Parathyroid adenoma (tissue), 2 donors: ENCODE data around the gene LYPD3.
A peak's percentile ranks its signal among the peaks of the same experiment; 100 is the strongest.
"Not testable (repeated sequence)": the region's sequence is repeated elsewhere in the genome, so short reads cannot be mapped to it uniquely, and the experiment has no call there.

Experiments
- H2AFZ ChIP-seq: fragments of 300-600 bp; sonication (generic); one replicate; pipeline ENCODE4 v1.7.0; 2017; ENCODE audit warnings: antibody characterized with exemption, mild to moderate bottlenecking
- H3K27ac ChIP-seq: fragments of 300-600 bp; sonication (generic); one replicate; pipeline ENCODE4 v1.7.0; 2017
- H3K27me3 ChIP-seq: fragments of 300-600 bp; sonication (generic); one replicate; pipeline ENCODE4 v1.7.0; 2017; ENCODE audit warnings: low read length; ENCODE audit not compliant: control insufficient read depth, insufficient read depth
- H3K36me3 ChIP-seq: fragments of 300-600 bp; sonication (generic); one replicate; pipeline ENCODE4 v1.7.0; 2017; ENCODE audit warnings: low read length; ENCODE audit not compliant: control insufficient read depth, insufficient read depth
- H3K4me1 ChIP-seq: fragments of 300-600 bp; sonication (generic); one replicate; pipeline ENCODE4 v1.7.0; 2017; ENCODE audit warnings: control low read depth
- H3K4me2 ChIP-seq: fragments of 300-600 bp; sonication (generic); one replicate; pipeline ENCODE4 v1.7.0; 2017; ENCODE audit warnings: low read length
- H3K4me3 ChIP-seq: fragments of 300-600 bp; sonication (generic); one replicate; pipeline ENCODE4 v1.7.0; 2017; ENCODE audit warnings: low read depth, low read length
- H3K79me2 ChIP-seq: fragments of 300-600 bp; sonication (generic); one replicate; pipeline ENCODE4 v1.7.0; 2017; ENCODE audit warnings: control low read depth
- H3K9ac ChIP-seq: fragments of 300-600 bp; sonication (generic); one replicate; pipeline ENCODE4 v1.7.0; 2017; ENCODE audit warnings: mild to moderate bottlenecking
- H3K9me3 ChIP-seq: fragments of 300-600 bp; sonication (generic); one replicate; pipeline ENCODE4 v1.7.0; 2017; ENCODE audit warnings: low read length; ENCODE audit not compliant: control insufficient read depth
- TF ChIP-seq, protein P1 (sequence below): fragments of 300-600 bp; sonication (generic); IDR thresholded peaks from one replicate; pipeline ENCODE4 v1.7.0; 2017; ENCODE audit warnings: antibody characterized with exemption, mild to moderate bottlenecking
- donor health status: primary hyperparathyroidism.

LYPD3 gene

GRCh38 chr19:43465468-43466120 lies at the start of gene LYPD3:
Gene LYPD3 (minus strand): TSS chr19:43465608. CDS start chr19:43465571, 37 bp downstream.
- H3K4me2 ChIP-seq, result peak within 1 kb of the TSS; percentile 93
- H2AFZ ChIP-seq, result peak within 1 kb of the TSS; percentile 93
- H3K9ac ChIP-seq, result no peak within 1 kb of the TSS
- no peaks in the 10 kb centered on the region for H3K36me3 ChIP-seq
- no peak within 1 kb of the TSS for H3K27ac ChIP-seq
- H3K4me1 ChIP-seq, result no peaks in the 10 kb centered on the region
- no peaks in the 10 kb centered on the region for H3K79me2 ChIP-seq
- H3K9me3 ChIP-seq, result no peaks in the 10 kb centered on the region
- no peaks in the 10 kb centered on the region for H3K27me3 ChIP-seq
- TF ChIP-seq, protein P1, sequence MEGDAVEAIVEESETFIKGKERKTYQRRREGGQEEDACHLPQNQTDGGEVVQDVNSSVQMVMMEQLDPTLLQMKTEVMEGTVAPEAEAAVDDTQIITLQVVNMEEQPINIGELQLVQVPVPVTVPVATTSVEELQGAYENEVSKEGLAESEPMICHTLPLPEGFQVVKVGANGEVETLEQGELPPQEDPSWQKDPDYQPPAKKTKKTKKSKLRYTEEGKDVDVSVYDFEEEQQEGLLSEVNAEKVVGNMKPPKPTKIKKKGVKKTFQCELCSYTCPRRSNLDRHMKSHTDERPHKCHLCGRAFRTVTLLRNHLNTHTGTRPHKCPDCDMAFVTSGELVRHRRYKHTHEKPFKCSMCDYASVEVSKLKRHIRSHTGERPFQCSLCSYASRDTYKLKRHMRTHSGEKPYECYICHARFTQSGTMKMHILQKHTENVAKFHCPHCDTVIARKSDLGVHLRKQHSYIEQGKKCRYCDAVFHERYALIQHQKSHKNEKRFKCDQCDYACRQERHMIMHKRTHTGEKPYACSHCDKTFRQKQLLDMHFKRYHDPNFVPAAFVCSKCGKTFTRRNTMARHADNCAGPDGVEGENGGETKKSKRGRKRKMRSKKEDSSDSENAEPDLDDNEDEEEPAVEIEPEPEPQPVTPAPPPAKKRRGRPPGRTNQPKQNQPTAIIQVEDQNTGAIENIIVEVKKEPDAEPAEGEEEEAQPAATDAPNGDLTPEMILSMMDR, result no peak
- no peak within 1 kb of the TSS for H3K4me3 ChIP-seq

DNA sequence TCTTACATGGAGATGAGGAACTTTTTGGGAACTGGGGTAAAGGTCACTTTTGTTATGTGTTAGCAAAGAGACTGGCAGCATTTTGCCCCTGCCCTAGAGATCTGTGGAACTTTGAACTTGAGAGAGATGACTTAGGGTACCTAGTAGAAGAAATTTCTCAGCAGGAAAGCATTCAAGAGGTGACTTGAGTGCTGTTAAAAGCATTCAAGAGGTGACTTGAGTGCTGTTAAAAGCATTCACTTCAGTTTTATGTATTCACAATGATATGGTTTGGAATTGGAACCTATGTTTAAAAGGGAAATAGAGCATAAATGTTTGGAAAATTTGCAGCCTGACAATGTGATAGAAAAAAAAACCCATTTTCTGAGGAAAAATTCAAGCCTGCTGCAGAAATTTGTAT lies 47.0 kb upstream of the LYPD3 start:
- H3K9ac ChIP-seq, H3K79me2 ChIP-seq, H3K27me3 ChIP-seq, H3K4me1 ChIP-seq, H3K4me3 ChIP-seq, H2AFZ ChIP-seq, H3K4me2 ChIP-seq, H3K9me3 ChIP-seq, H3K36me3 ChIP-seq, H3K27ac ChIP-seq: not testable (repeated sequence)

- Histone ChIP-seq H3K27me3 (no peaks in the 10 kb centered on the region), H3K27ac (no peak overlapping the region), H3K4me2 (no peak overlapping the region), H2AFZ (no peak overlapping the region), H3K4me3 (no peak overlapping the region), H3K36me3 (no peaks in the 10 kb centered on the region), H3K79me2 (no peaks in the 10 kb centered on the region), H3K9me3 (no peaks in the 10 kb centered on the region), H3K9ac (no peak overlapping the region), H3K4me1 (no peaks in the 10 kb centered on the region)
- TF ChIP-seq, protein P1, result no peak
Observed at GRCh38 chr19:43511324-43511723, 45.9 kb upstream of the LYPD3 start.

- Histone ChIP-seq H3K4me2 (no peak overlapping the region), H3K9ac (no peak overlapping the region), H3K27me3 (no peaks in the 10 kb centered on the region), H3K4me3 (no peak overlapping the region), H3K36me3 (no peaks in the 10 kb centered on the region), H3K4me1 (no peaks in the 10 kb centered on the region), H3K27ac (no peak overlapping the region), H2AFZ (no peak overlapping the region), H3K9me3 (no peaks in the 10 kb centered on the region), H3K79me2 (no peaks in the 10 kb centered on the region)
- TF ChIP-seq, protein P1, result no peak
Observed at GRCh38 chr19:43510713-43511112, 45.3 kb upstream of the LYPD3 start.

DNA sequence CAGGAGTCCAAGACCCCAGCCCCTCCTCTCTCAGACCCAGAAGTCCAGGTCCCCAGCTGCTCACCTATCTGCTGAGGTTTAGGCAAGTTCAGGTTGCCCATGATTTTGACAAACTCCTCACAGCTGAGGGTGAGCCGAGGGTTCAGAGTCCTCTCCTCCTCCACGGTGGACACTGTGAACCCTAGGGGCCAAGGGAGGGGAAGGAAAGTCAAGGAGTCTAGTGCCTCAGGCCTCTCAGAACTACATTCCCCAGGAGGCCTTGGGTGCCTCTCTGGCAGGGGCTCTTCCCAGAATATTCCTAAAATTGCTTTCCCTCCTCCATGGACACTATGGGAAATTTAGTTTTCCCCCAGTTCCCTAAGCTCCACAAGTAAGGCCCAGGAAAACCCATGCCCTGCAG lies 42.5 kb upstream of the LYPD3 start:
- Histone ChIP-seq H3K4me3 (no peak overlapping the region), H3K36me3 (no peaks in the 10 kb centered on the region), H3K4me1 (peaks cover 6% of the 10 kb centered on the region), H3K9ac (no peak overlapping the region), H2AFZ (no peak overlapping the region), H3K4me2 (no peak overlapping the region), H3K27ac (no peak overlapping the region), H3K9me3 (no peaks in the 10 kb centered on the region), H3K79me2 (no peaks in the 10 kb centered on the region), H3K27me3 (no peaks in the 10 kb centered on the region)
- TF ChIP-seq, protein P1, result no peak
